HPDE6-E6E7 (cell line): Measurements from ENCODE around the gene CYP46A1.

Experiments used
- DNase-seq: peaks from one replicate; pipeline ENCODE4 v3.0.0; 2011; ENCODE audit warnings: missing footprints; ENCODE audit errors: extremely low spot score

The CYP46A1 gene

DNA sequence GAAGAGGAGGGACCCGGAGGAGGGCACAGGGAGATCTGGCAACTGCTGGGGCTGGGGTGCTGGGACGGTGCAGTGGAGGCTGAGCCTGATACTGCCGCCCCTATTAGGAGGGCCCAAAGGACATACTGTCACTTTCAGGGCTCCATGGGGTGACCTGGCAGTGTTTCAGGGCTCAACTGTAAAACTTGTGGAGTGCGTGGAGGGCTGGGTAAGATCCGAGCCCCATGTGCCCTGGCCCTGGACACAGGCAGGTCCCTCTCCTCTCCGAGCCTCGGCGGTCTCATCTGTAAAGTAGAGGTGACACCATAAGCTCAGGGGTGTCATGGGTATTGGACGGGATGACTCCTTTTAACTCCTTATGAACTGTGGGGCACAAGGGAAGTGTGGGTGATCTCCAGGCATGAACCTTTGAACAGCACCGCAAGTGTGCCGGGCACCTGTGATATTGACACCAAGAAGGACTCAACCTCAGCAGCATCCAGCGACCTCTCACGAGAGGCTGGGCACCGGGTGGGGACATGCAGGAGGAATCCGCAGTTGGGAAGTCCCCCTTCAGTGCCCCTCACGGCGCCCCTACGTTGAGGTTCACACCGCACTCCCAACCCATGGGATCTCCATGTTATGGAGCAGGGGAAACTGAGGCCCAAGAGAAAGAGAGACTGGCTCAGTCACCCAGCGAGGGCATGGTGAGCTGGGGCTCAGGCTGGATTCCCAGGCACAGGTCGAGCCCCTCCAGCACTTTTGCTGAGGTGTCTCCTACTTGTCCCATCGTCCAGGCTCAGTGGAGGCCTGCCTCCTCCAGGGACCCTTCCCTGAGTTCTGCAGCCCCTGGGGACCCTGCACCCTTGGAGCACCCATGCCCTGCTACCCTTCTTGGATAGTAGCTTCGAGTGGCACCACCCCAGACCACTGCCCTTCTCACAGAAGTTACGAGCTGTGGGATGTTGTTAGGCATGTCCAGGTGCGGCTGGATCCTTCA lies 58.7 kb downstream of the CYP46A1 start:
- DNase-seq, result no peak

DNA sequence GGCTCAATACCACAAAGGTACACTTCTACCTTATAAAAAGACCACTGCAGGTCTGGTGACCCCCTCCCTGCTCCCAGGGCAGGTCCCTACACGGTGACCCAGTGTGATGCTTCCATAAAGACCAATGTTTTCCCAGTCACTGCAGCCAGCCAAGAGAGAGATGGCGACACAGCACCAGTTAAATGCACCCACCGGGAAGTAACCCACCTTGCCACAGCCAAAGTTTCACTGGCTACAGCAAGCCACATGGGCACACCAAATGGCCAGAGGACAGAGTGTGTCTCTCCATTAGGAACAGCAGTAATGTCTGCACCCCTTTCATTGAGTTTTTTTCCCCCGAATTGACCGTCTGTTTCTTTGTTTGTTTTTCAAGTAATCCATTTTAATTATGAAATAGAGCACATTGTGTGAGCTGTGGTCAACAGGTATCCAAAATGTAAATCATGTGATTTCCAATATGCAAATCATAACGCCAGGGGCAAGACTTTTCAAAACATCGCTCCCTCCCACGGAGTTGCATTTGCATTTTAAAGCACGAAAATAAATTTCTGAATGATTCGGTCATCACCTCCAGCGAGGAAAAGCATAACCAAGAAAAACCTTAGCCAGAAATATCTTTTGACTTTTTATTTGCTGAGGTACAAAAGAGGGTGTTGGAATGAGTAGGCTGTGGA lies 60.2 kb downstream of the CYP46A1 start:
- no peak for DNase-seq

DNA sequence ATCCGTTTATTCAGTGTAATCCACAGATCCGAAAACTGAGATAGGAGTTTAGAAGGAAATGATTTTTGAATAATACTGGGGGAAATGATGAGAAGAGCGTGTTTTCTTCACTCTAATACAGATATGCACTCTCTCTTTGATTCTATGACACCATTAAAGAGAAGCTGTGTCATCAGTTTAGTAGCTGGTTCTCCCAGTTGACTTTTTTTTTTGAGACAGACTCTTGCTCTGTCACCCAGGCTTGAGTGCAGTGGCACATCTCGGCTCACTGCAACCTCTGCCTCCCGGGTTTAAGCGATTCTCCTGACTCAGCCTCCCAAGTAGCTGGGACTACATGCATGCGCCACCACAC lies 60.8 kb downstream of the CYP46A1 start:
- no peak for DNase-seq

DNA sequence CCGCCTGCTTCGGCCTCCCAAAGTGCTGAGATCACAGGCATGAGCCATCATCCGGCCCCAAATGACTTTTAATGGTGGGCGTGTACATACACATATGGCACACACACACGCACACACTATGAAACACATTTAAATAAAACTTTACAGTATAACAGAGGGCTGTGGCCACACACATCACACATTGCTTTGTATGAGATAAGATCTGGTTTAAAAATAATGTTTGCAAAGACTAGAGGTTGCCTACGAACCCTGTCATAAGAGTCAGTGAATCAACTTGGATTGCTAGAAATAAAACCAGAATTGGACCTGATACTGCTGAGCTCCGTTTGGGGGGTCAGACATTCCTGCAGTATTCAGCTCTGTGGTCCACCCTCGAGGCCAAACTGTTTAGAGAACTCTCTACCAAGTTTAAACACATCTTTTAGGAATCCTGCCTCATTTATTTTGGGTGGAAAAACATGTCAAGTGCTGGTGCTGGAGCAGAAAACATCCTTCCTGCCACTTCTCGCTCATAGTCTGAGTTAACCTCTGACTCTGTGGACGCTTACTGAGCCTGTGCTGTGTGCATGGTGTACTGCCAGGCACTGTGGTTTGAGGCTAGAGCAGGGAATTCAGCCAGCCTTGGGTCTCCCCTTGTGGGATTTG lies 61.3 kb downstream of the CYP46A1 start:
- no peak for DNase-seq

DNA sequence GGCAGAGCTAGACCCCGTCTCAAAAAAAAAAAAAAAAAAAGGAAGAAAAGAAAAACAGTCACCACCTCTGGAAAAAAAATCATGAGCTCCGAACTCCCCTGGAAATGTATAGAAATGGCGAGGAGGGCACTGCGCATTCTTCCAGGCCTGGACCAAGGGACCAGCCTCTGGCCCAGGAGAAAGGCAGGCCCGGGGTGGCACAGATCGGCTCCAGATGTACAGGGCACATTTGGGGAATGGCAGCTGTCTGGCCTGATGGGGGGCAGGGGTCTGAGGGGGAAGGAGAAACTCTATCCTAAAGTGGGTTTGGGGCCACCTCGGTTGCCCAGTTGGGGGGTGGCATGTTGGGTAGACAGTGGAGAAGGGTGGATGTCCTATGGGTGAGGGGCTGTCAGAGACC lies 63.1 kb downstream of the CYP46A1 start:
- DNase-seq, result no peak

DNA sequence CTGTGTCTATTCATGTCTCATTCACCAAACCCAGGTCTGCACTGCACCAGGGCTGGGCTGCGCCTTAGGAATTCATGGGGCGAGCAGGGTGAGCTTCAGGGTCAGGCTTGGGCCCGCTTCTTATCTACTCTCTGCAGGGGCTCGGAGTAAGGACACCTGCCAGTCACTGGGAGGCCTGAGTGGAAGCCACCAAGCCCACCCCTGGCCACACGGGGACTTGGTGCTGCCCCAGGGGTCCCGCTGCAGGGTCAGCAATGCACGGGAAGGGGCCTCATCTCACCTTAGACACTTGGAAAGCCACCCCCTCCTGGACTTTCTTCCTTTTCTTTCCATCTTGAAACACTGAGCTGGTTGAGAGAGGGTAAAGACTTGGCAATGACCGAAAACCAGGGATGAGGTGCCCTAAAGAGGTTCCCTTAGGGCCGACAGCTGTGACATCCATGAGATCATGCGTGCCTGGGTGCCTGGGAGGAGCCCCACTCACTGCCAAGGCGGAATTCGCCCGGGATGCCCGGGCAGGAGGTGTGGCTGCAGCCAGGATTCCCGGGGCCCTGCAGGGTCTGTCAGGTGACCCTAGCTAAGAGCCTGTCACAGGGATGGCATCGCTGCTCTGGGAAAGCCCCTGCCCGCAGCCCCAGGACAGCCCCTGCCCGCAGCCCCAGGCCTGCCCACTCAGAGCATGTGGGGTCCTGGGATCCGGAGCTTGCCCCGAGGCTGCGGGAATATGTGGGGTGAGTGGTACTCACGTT lies 63.7 kb downstream of the CYP46A1 start:
- no peak for DNase-seq

DNA sequence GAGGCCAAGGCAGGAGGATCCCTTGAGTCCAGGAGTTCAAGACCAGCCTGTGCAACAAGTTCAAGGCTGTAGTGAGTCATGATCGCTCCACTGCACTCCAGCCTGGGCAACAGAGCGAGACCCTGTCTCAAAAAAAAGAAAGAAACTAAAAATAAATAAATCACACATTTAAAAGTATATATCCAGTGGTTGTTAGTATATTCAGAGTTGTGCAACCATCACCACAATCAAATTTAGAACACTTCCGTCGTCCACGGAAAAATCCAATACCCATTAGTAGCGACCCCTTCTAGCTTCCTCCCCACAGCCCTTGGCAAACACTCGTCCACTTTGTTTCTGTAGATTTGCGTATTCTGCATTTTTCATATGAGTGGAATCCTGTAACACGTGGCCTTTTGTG lies 64.4 kb downstream of the CYP46A1 start:
- DNase-seq, result no peak

DNA sequence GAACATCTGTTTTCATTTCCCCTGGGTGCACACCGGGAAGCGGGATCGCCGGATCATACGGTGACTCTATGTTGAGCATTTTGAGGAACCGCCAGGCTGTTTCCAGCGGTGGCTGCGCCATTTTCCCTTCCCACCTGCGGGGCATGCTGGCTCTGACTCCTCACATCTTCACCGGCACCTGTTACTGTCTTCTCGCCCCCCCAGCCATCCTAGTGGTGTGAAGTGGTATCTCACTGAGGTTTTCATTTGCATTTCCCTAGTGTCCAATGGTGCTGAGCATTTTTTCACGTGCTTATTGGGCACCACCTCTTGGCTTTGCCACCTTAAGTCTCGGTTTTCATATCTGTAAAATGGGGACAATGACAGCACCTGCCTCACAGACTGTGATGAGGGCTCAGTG lies 65.0 kb downstream of the CYP46A1 start:
- no peak for DNase-seq

DNA sequence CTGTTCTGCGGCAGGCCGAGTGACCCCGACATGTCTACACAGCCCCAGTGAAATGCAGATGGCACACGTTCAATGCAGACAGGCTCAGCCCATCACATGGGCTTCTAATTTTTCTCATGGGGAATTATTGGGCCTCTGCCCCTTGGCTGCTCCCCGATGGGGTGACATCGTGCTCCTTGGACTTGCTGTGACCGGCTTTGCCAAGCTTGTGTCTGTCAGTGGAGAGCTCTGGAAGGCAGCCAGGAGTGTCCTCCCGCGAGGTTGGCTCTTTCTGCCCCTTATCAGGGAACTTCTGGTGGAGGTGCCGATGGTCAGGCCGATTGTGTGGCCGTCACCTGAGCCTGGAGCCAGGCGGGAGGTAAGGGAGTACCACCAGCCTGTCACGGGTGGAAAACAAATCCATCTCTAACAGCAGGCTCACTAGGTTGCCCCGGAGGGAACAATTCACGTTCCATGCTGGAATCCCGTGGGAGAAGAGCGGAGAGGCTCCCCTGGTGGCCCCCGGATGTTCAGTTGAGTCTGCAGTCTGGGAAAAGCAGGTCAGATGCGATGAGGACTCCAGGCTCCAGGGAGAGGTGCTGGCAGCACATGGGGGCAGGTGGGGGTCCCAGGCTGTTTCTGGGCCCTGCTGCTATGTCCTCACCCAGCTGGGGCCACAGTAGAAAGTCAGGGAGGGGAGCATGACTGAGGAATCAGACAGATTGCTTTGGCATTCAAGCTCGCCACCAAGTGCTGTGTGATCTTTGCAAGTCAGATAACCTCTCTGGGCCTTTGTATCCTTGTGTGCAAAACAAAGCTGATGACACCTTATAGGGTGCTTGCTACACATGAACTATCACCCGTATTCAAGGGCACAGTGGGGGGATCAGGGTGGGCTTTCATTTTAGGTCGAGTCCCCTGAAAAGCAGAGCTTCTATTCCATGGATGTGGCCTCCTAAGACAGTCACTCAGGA lies 65.9 kb downstream of the CYP46A1 start:
- DNase-seq, result no peak

DNA sequence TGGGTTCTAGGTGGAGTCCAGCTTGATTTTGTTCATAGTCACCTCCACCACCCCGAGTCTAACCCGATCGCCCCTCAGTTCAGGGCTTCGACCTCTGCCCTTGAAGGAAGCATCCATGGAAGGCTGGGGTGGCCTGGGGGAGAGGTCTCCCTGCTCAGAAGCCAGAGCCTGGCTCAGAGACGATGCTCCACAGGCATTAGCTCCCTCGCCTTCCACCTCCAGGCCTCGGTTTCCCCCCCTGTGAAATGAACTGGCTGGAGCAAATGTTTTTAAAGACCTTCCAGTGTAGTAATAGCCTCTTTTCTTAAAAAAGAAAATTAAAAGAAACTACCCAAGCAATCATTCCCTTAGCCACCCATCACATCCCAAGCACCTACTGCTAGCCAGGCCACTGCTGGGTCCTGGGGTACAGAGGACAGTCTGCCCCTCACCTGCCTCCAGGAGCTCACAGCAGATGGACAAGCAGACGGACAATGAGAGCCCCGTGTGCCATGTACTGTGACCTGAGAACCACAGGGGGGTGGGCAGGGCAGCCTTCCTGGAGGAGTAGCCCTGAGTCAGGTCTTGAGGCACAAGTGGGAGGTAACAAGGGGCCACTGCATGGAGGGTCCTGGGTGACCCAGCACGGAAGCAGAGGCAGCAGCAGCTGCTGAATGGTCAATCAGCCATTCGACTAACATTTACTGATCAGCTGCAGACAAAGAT lies 66.8 kb downstream of the CYP46A1 start:
- DNase-seq, result no peak

DNA sequence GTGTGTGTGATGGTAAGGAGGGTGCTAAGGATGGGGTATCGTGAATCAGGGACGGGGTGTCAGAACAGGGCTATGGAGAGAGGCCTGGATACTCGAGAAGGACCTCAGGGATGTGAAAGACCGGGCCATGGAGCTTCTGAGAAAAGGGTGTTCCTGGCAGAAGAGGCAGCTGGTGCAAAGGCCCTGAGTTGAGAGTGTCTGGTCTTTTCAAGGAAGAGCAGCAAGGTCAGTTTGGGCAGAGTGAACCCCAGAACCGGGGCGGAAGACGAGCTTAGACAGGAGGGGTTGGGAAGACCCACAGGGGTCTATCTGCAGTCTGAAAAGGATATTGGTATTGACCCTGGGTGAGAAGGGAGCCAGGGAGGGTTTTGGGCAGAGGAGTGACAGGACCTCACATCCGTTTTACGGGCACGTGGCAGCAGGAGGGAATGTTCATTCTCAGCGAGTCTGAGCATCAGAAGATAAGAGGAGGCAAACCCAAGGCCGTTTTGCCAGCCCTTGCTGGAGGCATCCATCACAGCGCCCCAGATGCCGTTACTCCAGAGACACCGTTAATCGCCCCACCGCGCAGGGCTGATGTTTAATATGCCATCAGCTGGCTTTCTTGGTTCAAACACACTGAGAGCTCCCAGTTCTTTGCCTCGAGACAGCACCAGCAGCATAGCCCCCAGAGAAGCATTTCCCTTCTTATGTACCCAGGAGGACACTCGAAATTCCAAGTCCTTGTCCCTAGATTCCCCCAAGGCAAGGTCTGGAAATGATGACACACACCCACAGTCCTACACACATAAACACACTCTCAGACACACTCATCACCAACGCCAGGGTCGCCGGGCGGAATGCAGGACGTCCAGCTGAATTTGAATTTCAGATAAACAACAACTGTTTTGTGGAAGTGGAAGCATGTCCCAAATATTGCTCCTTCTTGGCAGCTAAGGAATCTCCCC lies 67.7 kb downstream of the CYP46A1 start:
- DNase-seq, result no peak

DNA sequence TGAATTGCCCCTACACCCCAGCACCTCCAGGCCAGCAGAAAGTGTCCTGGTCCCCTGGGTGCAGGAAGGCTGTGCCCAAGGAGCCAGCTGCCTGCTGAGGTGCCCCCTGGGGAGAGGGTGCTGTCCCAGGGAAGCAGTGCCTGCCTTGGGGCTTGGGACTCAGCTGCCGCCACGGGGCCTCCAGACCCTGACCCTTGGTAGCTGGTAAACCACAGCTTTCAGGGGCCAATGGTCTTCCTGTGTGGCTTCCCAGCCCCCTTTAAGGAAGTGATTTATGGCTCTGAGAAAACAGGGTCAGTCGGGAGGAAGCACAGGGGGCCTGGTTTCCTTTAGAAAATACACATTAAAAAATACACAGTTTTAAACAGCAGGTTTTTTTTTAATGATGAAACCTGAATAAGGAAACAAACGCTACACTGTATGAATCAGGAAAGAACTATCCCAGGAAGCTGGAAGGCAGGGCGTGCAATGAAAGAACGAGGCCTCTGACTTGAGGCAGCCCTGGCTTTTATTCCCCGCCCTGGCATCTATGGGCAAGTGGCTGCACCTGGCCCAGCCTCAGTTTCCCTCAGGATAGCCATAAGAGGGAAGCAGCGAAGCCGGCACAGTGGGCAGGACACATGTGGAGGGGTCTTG lies 68.5 kb downstream of the CYP46A1 start:
- peak; percentile 74 for DNase-seq

DNA sequence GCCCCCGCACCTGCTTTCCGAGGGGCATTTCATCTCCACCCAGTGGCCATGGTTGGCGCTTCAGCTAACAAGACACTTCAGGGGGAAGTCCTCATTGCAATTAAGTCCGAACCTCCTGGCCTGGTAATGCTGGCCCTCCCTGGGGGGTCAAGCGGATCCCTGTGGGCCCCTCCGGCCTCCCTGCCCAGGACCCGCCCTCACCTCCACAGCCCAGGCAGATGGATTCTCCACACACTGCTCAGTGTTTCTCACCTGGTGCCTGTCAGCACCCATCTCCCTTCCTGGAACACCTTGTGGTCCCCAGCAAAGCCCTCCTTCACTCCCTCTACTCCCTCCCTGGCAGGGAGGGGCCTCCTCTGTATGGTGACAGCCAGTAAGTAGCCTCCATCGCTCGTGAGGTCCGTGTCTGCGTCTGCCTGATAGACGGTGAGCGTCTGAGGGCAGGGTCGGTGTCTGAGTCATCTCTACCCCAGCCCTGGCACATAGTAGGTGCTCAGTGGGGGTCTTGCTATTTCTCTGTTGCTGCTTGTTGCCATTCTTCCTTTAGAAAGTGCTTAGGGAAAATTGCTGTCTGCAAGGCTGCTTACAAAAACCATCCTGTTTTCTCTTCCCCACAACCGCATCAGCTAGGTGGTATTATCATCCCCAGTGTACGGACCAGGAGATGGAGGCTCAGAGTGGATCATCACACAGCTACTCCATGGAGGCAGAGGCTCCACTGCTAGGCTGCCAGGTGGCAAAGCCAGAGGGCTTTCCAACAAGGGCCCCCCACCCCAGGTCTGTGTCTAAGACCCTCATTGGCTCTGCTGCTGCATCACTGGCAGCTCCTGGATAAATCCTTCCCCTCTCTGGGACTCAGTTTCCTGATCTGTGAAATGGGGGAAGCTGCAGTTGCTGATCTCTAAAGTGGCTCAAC lies 69.4 kb downstream of the CYP46A1 start:
- DNase-seq, result no peak

DNA sequence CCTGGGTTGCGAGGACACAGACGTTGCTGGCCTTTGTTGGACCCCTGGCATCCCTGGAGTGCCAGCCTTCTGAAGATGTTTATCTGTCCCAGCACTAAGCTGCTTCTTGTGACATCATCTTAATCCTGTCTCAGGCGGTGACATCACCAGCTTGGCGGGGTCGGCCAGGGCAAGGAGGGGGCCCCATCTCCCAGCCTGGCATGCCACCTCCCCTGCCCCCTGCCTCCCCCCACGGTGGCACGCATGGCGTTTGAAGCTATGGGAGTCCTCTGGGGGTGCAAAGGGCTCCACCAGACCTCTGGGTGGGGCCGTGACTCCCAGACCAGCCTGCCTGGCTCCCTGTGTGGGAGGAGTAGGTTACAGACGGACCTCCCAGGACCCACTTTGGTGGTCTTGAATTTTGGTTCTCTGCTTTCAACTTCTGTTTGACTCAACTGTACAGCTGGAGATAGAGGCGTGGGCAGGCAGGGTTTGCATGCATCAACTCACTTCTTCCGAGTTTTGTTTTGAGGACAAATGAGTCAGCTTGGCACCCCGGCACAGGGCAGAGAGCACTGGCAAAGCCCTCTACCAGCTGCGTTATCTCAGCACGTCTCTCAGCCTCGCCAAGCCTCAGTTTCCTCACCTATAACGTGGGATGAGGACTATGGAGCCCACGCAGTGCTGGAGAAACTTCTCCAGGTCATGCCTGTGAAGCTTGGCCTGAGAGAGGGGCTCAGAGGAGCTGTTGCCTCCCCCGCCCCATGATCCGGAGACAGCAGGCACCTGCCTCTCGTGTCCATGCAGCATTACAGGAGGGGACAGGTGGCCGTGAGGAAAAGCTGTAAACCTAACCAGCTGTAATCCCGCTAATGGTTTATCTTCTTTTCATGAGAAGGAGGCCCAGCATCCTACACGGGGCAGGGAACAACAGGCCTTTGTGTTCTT lies 70.3 kb downstream of the CYP46A1 start:
- no peak for DNase-seq

DNA sequence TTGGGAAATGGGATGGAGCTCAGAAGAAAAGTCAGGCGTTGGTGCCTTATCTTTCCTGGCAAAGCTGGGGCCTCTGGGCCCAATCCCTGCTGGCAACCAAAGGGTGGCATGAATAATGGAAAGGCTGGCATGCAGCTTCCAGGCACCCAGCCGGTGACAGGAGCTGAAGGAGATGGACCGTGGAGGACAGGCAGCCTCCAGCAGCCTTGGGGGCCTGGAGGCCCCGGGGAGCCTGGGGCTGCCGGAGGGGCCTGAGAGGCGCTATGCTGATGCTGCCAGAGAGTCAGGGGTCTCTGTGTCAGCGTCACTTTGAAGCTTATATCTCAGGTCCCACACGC lies 70.9 kb downstream of the CYP46A1 start:
- no peak for DNase-seq
